Measurements from ENCODE around the gene ADAMTS14.
"Not testable (repeated sequence)": the region's sequence is repeated elsewhere in the genome, so short reads cannot be mapped to it uniquely, and the experiment has no call there.

Gene ADAMTS14

DNA sequence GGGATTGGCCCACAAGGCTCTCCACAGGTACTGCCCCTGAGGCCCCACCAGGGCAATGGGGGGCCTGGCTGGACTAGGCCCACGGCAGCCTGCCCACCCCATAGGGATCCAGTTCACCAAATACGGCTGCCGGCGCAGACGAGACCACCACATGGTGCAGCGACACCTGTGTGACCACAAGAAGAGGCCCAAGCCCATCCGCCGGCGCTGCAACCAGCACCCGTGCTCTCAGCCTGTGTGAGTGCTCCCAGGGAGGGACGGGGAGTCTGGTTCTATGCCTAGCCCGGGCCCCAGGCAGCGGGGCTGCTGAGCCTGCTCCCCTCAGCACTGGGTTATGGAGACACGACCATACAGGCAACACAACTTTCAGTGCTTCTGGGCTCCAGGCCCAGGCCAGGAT is 79.7 kb downstream of the ADAMTS14 start:
- DNase-seq (ENCODE audit: low read depth, low spot score), result no peak

DNA sequence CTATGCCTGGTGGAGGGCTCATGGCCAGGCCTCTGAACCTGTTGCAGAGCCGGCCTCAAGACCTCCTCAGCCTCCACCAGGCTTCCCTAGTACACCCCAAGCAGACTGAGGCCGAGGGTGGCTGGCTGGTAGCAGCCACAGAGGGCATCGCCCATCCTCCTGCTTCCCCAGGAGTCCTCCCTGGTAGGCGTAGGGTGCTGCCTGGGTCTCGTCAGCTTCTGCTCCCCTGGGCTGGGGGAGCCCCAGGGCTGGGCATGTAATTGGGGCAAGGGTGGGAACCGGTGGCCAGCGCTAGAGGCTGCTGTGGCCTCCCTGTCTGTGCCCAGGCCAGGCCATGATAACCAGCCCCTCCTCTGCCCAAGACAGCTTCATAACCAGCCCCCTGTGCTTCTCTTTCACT is 80.3 kb downstream of the ADAMTS14 start:
- no peak for DNase-seq (ENCODE audit: low read depth, low spot score)

DNA sequence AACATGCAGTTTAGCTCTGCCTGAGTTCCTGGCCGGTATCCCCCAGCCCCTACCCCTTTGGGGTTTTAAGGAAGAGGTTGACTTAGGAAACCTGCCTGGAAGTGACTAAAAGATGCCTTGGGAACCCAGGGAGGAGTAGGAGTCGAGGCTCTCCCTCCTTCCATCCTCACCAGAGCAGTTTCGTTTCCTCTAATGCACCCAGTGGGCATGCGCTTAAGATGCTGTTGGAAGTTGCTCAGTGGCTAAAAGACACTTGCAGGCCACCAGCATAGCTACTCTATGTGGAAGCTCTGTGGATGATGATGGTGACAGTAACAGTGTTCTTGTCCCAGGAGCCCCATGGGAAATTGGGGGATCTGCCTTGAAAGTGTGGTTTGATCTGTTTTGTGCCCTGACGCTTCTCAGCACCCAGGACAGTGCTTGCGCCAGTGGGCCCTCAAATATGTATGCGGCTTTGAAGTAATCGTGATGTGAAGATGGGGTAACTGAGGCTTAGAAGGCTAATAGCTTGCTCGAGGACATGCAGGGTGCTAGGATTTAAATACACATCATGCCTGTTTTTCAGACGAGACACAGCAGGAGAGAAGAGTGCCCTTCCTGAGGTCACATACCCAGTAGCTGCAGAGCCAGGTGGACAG is 80.8 kb downstream of the ADAMTS14 start:
- no peak for DNase-seq (ENCODE audit: low read depth, low spot score)

DNA sequence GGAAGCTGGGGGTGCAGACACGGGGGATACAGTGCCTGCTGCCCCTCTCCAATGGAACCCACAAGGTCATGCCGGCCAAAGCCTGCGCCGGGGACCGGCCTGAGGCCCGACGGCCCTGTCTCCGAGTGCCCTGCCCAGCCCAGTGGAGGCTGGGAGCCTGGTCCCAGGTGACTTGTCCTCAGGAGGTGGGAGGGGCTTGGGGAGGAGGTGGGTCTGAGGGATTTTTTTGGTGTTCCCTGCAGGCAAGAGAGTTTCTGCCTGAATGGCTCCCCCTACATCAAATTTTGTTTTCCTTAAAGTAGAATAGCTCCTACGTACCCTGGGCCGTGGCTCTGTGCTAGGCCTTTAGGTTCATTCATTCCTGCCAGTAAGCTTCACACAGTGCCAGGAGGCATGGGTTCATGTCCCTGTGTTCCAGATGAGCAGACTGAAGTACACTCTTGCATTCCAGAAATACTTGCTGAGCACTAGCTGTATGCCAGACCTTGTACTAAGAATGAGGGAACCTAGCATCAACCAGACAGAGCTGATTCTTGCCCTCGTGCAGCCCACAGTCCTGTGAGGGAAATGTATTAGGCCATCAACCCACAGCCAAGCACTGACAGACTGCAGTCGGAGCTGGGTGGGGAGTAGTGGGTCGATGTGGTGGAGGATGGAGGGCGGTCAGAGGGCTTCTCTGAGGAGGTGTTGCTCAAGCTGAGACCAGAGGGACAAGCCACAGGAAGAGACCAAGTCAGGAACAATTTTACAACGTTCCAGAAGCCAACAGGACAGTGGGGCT is 81.7 kb downstream of the ADAMTS14 start:
- no peak for DNase-seq (ENCODE audit: low read depth, low spot score)

DNA sequence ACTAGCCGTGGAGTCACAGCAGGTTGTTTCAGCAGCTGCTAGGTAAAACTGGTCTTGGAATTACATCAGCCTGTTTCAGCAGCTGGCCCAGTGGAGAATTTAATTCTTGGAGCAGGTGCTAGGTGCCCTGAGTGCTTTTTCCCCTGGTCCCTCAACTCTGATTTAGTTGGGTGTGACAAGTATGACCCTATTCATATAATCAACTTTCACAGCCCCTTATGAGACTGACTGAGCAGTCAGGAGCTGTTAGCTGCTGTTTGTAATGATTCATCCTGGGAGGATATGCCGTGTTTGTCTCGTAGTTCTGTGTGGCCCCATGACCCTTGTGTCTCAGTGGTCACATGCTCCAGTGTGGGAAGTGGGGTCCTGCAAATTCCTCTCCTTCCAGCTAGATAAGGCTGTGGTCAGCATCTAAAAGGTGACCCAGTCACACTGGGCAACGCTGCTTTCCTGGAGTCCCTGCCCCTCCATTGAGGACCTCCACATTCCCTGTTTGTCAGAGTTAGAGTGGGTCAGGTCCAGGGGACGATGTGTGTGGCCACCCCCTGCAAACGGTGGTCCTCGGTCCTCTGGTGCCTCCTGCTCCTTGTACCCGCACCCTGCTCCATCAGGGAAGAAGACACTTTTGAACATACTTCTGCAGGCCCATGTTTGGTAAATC is 84.5 kb downstream of the ADAMTS14 start:
- DNase-seq (ENCODE audit: low read depth, low spot score), result no peak

DNA sequence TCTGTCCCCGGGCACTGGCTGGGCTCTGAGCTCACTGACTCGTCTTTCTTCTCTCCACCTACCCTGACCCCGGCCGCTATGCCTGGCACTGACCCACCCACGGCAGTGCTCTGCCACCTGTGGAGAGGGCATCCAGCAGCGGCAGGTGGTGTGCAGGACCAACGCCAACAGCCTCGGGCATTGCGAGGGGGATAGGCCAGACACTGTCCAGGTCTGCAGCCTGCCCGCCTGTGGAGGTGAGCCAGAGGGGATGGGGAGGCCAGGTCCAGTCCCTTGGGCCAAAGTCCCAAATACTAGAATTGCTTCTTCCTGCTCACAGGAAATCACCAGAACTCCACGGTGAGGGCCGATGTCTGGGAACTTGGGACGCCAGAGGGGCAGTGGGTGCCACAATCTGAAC is 85.5 kb downstream of the ADAMTS14 start:
- no peak for DNase-seq (ENCODE audit: low read depth, low spot score)

GRCh38 chr10:70758757-70759514 is 86.6 kb downstream of the ADAMTS14 start:
- DNase-seq (ENCODE audit: low read depth, low spot score), result peak; percentile 60

DNA sequence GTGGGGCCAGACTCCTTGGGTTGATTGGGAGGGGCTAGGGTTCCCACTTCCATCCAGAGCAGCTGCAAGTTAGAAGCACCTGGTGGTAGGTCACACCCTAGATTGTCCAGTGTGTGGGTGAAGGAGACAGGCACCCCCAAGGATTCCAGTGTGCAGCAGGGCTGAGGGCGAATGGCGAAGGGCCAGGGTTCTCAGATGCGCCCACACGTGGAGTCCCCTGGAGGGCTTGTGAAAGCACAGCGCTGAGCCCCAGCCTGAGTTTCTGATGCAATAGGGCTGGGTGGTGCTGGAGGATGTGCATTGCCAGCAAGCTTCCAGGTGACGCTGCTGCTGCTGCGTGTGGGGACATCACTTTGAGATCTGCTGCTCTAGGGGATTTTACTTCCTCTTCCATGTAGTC is 87.5 kb downstream of the ADAMTS14 start:
- DNase-seq (ENCODE audit: low read depth, low spot score), result no peak

DNA sequence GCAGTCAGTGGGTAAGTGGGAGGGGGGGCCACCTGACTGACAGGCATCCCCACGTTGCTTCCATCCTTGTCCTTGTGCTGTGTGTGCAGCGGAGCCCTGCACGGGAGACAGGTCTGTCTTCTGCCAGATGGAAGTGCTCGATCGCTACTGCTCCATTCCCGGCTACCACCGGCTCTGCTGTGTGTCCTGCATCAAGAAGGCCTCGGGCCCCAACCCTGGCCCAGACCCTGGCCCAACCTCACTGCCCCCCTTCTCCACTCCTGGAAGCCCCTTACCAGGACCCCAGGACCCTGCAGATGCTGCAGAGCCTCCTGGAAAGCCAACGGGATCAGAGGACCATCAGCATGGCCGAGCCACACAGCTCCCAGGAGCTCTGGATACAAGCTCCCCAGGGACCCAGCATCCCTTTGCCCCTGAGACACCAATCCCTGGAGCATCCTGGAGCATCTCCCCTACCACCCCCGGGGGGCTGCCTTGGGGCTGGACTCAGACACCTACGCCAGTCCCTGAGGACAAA is 88.0 kb downstream of the ADAMTS14 start:
- no peak for DNase-seq (ENCODE audit: low read depth, low spot score)

DNA sequence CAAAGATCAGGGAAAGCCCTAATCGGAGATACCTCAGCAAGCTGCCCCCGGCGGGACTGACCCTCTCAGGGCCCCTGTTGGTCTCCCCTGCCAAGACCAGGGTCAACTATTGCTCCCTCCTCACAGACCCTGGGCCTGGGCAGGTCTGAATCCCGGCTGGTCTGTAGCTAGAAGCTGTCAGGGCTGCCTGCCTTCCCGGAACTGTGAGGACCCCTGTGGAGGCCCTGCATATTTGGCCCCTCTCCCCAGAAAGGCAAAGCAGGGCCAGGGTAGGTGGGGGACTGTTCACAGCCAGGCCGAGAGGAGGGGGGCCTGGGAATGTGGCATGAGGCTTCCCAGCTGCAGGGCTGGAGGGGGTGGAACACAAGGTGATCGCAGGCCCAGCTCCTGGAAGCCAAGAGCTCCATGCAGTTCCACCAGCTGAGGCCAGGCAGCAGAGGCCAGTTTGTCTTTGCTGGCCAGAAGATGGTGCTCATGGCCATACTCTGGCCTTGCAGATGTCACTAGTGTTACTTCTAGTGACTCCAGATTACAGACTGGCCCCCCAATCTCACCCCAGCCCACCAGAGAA is 88.8 kb downstream of the ADAMTS14 start:
- no peak for DNase-seq (ENCODE audit: low read depth, low spot score)

DNA sequence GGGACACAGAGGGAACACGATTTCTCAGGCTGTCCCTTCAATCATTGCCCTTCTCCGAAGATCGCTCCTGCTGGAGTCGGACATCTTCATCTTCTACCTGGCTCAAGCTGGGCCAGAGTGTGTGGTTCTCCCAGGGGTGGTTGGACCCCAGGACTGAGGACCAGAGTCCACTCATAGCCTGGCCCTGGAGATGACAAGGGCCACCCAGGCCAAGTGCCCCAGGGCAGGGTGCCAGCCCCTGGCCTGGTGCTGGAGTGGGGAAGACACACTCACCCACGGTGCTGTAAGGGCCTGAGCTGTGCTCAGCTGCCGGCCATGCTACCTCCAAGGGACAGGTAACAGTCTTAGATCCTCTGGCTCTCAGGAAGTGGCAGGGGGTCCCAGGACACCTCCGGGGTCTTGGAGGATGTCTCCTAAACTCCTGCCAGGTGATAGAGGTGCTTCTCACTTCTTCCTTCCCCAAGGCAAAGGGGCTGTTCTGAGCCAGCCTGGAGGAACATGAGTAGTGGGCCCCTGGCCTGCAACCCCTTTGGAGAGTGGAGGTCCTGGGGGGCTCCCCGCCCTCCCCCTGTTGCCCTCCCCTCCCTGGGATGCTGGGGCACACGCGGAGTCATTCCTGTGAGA is 89.5 kb downstream of the ADAMTS14 start:
- no peak for DNase-seq (ENCODE audit: low read depth, low spot score)

DNA sequence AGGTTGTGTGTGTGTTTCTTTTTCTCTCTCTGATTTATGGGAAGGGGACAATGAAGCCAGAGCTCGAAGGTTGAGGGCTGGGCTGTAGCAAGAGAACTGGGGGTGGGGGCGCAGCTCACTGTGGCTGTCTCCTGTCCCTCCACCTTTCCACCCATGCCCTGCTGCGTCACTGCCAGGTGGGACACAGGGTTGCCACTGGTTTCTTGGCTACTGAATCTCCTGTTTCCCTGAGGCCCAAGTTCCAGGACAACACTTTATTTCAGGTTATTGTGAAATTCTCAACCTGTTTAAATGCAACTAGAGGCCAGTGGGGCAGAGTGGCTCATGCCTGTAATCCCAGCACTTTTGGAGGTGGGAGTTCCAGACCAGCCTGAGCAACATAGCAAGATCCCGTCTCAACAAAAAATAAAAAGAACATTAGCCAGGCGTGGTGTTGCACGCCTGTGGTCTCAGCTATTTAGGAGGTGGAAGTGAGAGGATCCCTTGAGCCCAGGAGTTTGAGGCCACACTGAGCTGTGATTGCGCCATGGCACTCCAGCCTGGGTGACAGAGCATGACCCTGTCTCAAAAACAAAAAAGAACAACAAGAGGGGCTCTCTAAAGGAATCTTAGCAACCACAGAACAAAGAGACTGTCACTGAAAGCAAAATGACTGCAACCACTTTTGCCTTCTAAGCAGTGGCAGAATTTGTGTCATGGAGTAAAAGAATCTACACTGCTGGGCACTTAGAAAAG is 90.3 kb downstream of the ADAMTS14 start:
- DNase-seq (ENCODE audit: low read depth, low spot score), result no peak

DNA sequence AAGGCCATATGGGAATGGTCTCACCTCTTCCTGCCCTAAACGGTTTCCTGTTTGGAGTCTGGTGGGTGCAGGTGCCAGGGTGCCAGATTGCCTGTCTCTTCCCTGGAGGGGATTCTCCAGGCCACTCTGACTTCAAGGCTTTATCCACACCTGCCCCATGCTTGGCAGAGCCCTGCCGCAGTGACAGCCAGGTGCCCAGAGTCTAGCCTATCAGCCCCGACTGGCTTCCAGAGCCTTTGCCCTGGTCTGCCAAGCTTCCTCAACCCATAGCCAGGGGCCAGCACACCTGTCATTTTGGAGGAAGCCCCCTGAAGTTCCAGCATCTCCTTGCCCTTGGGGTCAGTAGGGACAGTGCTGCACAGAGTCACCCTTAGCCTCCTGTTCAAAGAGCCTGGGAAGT is 91.3 kb downstream of the ADAMTS14 start:
- no peak for DNase-seq (ENCODE audit: low read depth, low spot score)

GRCh38 chr10:70765794-70766594 is 93.7 kb downstream of the ADAMTS14 start:
- no peak for DNase-seq (ENCODE audit: low read depth, low spot score)

GRCh38 chr10:70768026-70768685 is 95.8 kb downstream of the ADAMTS14 start:
- DNase-seq (ENCODE audit: low read depth, low spot score), result not testable (repeated sequence)

DNA sequence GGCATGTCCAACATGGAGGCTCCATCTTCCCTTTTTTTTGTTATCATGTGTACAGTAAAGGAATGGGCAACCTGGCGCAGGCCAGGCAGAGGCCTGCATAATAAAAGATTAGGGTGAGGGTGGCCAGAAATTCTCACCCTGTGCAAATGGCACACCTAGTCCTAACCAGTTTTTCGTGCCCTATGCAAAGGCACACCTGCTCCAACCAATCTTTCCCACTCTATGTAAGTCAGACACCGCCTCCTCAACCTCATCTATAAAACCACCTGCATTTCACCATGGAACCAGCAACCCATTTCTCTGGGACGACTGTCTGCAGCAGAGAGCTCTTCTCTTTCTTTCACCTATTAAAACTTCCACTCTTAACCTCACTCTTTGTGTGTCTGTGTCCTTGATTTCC is 96.8 kb downstream of the ADAMTS14 start:
- DNase-seq (ENCODE audit: low read depth, low spot score), result no peak

DNA sequence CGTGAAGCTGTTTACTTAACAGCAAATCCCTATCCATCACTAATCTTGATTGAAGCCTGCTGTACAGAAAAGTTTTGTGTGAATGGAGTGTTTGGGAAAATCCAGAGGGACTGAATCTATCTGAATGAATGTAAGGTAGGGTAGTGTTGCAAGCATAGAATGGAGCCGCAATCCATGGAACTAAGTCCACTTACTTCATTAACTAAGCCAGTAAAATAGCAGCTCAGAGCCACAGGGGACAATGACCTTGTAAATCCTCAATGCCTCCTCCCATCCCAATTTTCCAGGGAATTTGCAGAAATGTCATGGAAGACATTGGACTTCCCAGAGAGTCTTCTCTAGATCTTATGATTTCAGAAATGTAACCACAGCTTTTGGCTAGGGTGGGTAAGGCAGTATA is 97.7 kb downstream of the ADAMTS14 start:
- DNase-seq (ENCODE audit: low read depth, low spot score), result no peak

- not testable (repeated sequence) for DNase-seq (ENCODE audit: low read depth, low spot score)
Observed at GRCh38 chr10:70770516-70770915, 98.2 kb downstream of the ADAMTS14 start.
